HCT116 (cell line): Measurements from ENCODE around the gene SAMD4A. TPM values are rescaled to one million over a fixed set of nuclear protein-coding genes. Genes with fewer than 3 reads are reported as not detected.

ENCODE experiments used
- ATAC-seq: fragments of 200-7000 bp; cut with Tn5 transposase; 2 replicates; pipeline ENCODE4 v1.9.1; 2020; ENCODE audit warnings: mild to moderate bottlenecking, moderate library complexity
- BruUV-seq: library from RNA; stranded (reverse); fragments of 400-500 nt; replicated peaks from 2 replicates; lab custom pipeline; 2021; lab: Mats Ljungman, UMichigan
- CTCF ChIA-PET: fragments of 300-600 bp; sonication (Branson Sonifier 250); formaldehyde crosslinking; loops from one replicate; lab custom pipeline; 2021; ENCODE audit warnings: antibody characterized with exemption; lab: Charles Lee
- POLR2A ChIA-PET: fragments of 300-600, 350-600 bp; sonication (Branson Sonifier 250); formaldehyde crosslinking; loops from one replicate; lab custom pipeline; 2021; ENCODE audit warnings: antibody characterized with exemption; lab: Charles Lee
- RAD21 ChIA-PET, 2 experiments: fragments of 300-600 bp; sonication (Branson Sonifier 250); formaldehyde crosslinking; loops; one replicate each; lab custom pipeline; 2023; ENCODE audit warnings: low total read pairs in 2 of 2; ENCODE audit not compliant: uncharacterized antibody in 2 of 2, unreplicated experiment in 2 of 2, low non-redundant PET in 1 of 2; lab: Charles Lee
- DNase-seq: peaks from one replicate; pipeline ENCODE4 v3.0.0-alpha.2; 2010; ENCODE audit warnings: low read depth, low spot score
- H2AFZ ChIP-seq: fragments of 200-600 bp; shearing (Covaris generic), sonication (generic); 2 replicates; pipeline ENCODE4 v1.6.1; 2017; ENCODE audit warnings: low read depth, mixed run types, mixed read lengths, antibody characterized with exemption, low read length; ENCODE audit not compliant: poor library complexity, severe bottlenecking
- H3K27ac ChIP-seq: 2 replicates; pipeline ENCODE4 v1.5.1; 2012; ENCODE audit warnings: low read depth, low read length
- H3K27me3 ChIP-seq: fragments of 200-600 bp; sonication (generic); 2 replicates; pipeline ENCODE4 v1.6.1; 2016; ENCODE audit warnings: mixed run types, low read length, mixed read lengths; ENCODE audit not compliant: insufficient read depth
- H3K36me3 ChIP-seq, 2 experiments: fragments of 200-500 bp in 1 of 2; fragments of 200-600 bp in 1 of 2; sonication (Bioruptor generic) in 1 of 2; sonication (generic) in 1 of 2; 2 replicates each; pipeline versions ENCODE4 v1.5.1 to v1.6.1; 2014 to 2016; ENCODE audit warnings: low read length in 2 of 2, inconsistent platforms in 1 of 2, mixed read lengths in 1 of 2, mixed run types in 1 of 2; ENCODE audit not compliant: insufficient read depth in 2 of 2, control insufficient read depth in 1 of 2
- H3K4me1 ChIP-seq, 2 experiments: fragments of 200-600 bp in 1 of 2; sonication (generic) in 1 of 2; 2 replicates each; pipeline versions ENCODE4 v1.5.1 to v1.6.1; 2012 to 2017; ENCODE audit warnings: low read length in 2 of 2, inconsistent platforms in 1 of 2, mild to moderate bottlenecking in 1 of 2, mixed read lengths in 1 of 2, mixed run types in 1 of 2, moderate library complexity in 1 of 2; ENCODE audit not compliant: insufficient read depth in 2 of 2, control insufficient read depth in 1 of 2
- H3K4me2 ChIP-seq: fragments of 200-600 bp; sonication (generic); 2 replicates; pipeline ENCODE4 v1.6.1; 2017; ENCODE audit warnings: mixed run types, low read length, mixed read lengths
- H3K4me3 ChIP-seq, 2 experiments: fragments of 200-600 bp in 1 of 2; sonication (generic) in 1 of 2; replicated peaks in 1 of 2; 2 replicates each; pipeline ENCODE4 v1.5.1; 2011 to 2016; ENCODE audit warnings: low read length in 2 of 2, control low read depth in 1 of 2, low read depth in 1 of 2, mild to moderate bottlenecking in 1 of 2, mixed read lengths in 1 of 2, mixed run types in 1 of 2
- H3K79me2 ChIP-seq: fragments of 200-600 bp; sonication (generic); 2 replicates; pipeline ENCODE4 v1.6.1; 2017; ENCODE audit warnings: mild to moderate bottlenecking, mixed run types, low read length, moderate library complexity, mixed read lengths; ENCODE audit not compliant: insufficient read depth
- H3K9ac ChIP-seq: fragments of 200-600 bp; sonication (generic); 2 replicates; pipeline ENCODE4 v1.6.1; 2016; ENCODE audit warnings: low read length, mixed read lengths
- H3K9me2 ChIP-seq: fragments of 200-600 bp; sonication (generic), shearing (Covaris generic); 2 replicates; pipeline ENCODE4 v1.6.1; 2017; ENCODE audit warnings: mixed run types, mild to moderate bottlenecking, moderate library complexity; ENCODE audit not compliant: insufficient read depth
- H3K9me3 ChIP-seq, 2 experiments: fragments of 200-500 bp in 1 of 2; fragments of 200-600 bp in 1 of 2; sonication (Bioruptor generic) in 1 of 2; sonication (generic) in 1 of 2; 2 replicates each; pipeline ENCODE4 v1.6.1; 2014 to 2017; ENCODE audit warnings: low read length in 2 of 2, mixed read lengths in 2 of 2, inconsistent platforms in 1 of 2, low read depth in 1 of 2, mild to moderate bottlenecking in 1 of 2, mixed run types in 1 of 2, moderate library complexity in 1 of 2; ENCODE audit not compliant: control insufficient read depth in 1 of 2, insufficient read depth in 1 of 2
- H4K20me1 ChIP-seq: fragments of 200-600 bp; sonication (generic), shearing (Covaris generic); 2 replicates; pipeline ENCODE4 v1.6.1; 2017; ENCODE audit warnings: mixed run types, mild to moderate bottlenecking, moderate library complexity; ENCODE audit not compliant: insufficient read depth
- CBX3 ChIP-seq: IDR thresholded peaks from 2 replicates; pipeline ENCODE4 v1.6.1; 2012; ENCODE audit warnings: low read depth
- CEBPB ChIP-seq: IDR thresholded peaks from 2 replicates; pipeline ENCODE4 v1.6.1; 2012; ENCODE audit warnings: low read depth
- ELF1 ChIP-seq: IDR thresholded peaks from 2 replicates; pipeline ENCODE4 v1.6.1; 2012; ENCODE audit warnings: low read depth, borderline replicate concordance
- EZH2 ChIP-seq: fragments of 200-600 bp; sonication (generic); IDR thresholded peaks from 2 replicates; pipeline ENCODE4 v1.6.1; 2017; ENCODE audit warnings: antibody characterized with exemption, mixed run types
- FOSL1 ChIP-seq: IDR thresholded peaks from 2 replicates; pipeline ENCODE4 v1.6.1; 2012; ENCODE audit warnings: low read depth
- JUND ChIP-seq: IDR thresholded peaks from 2 replicates; pipeline ENCODE4 v1.6.1; 2012
- POLR2A ChIP-seq: IDR thresholded peaks from 2 replicates; pipeline ENCODE4 v1.7.0; 2011; ENCODE audit warnings: borderline replicate concordance; ENCODE audit not compliant: insufficient read depth, insufficient read length; ENCODE audit errors: extremely low read depth
- POLR2AphosphoS5 ChIP-seq: IDR thresholded peaks from 2 replicates; pipeline ENCODE4 v1.6.1; 2011; ENCODE audit warnings: mild to moderate bottlenecking, low read depth, low read length, moderate library complexity
- RAD21 ChIP-seq: IDR thresholded peaks from 2 replicates; pipeline ENCODE4 v1.6.1; 2012; ENCODE audit warnings: low read depth, mild to moderate bottlenecking
- SP1 ChIP-seq: IDR thresholded peaks from 2 replicates; pipeline ENCODE4 v1.6.1; 2012; ENCODE audit warnings: low read depth
- SRF ChIP-seq: IDR thresholded peaks from 2 replicates; pipeline ENCODE4 v1.6.1; 2012; ENCODE audit warnings: low read depth
- TCF7L2 ChIP-seq: IDR thresholded peaks from 2 replicates; pipeline ENCODE4 v1.7.0; 2011; ENCODE audit warnings: borderline replicate concordance, inconsistent platforms; ENCODE audit not compliant: insufficient read depth, insufficient read length; ENCODE audit errors: extremely low read depth
- YY1 ChIP-seq: IDR thresholded peaks from 2 replicates; pipeline ENCODE4 v1.6.1; 2011; ENCODE audit warnings: low read length, low read depth, moderate library complexity, mild to moderate bottlenecking; ENCODE audit not compliant: insufficient replicate concordance; ENCODE audit errors: extremely low read depth
- ZFX ChIP-seq: fragments of 450-650 bp; IDR thresholded peaks from 2 replicates; pipeline ENCODE4 v1.6.1; 2017
- ZNF274 ChIP-seq: fragments of 200-500 bp; sonication (Bioruptor generic); IDR thresholded peaks from 2 replicates; pipeline ENCODE4 v1.6.1; 2014; ENCODE audit warnings: mild to moderate bottlenecking, low read depth, low read length, inconsistent platforms
- intact Hi-C: fragments of 100-400 bp; cut with micrococcal nuclease; formaldehyde crosslinking; loops from 2 replicates; pipeline ENCODE4 v1.10.0; 2022
- total RNA-seq: library from RNA; stranded (reverse); gene quantifications from one replicate; pipeline ENCODE4 v1.2.1, GENCODE V29; 2021; ENCODE audit not compliant: unreplicated experiment
- TF ChIP-seq, protein P1 (sequence below), 3 experiments: fragments of 200-600 bp in 1 of 3; sonication (generic) in 1 of 3; IDR thresholded peaks in 2 of 3; conservative IDR thresholded peaks in 1 of 3; 2 replicates each; pipeline ENCODE4 v1.5.1; 2012 to 2017; ENCODE audit warnings: low read depth in 2 of 3, low read length in 2 of 3, antibody characterized with exemption in 1 of 3, borderline replicate concordance in 1 of 3, control low read depth in 1 of 3, mild to moderate bottlenecking in 1 of 3, mixed read lengths in 1 of 3, mixed run types in 1 of 3, moderate library complexity in 1 of 3; ENCODE audit not compliant: insufficient read depth in 1 of 3
- TF ChIP-seq, protein P2 (sequence below): IDR thresholded peaks from 2 replicates; pipeline ENCODE4 v1.6.1; 2011; ENCODE audit warnings: mild to moderate bottlenecking, low read length, moderate library complexity; ENCODE audit not compliant: insufficient replicate concordance; ENCODE audit errors: extremely low read depth
- TF ChIP-seq, protein P3 (sequence below): IDR thresholded peaks from 2 replicates; pipeline ENCODE4 v1.6.1; 2012

The SAMD4A gene
- total RNA-seq, 1 experiment from 2014 or later: 9.0 TPM

DNA sequence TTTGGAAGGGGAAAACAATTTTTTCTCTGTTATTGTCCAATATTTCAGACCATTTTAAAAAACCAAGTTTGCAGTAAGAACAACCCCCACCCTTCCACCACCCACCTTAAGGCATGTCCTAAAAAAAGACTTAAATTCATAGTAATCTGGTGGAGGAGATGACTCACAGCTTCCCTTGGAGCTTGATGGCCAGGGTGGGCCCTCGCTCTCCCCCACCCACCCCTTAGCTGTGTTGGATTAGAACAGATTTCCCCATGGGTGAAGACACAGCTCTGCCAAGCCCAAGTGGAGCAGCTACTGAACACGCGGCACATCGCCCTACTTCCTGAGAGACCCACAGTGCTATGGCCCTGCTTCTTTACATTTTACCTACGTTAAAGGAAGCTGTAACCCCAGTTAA, 195.4 kb downstream of the SAMD4A start:
- ATAC-seq: no peak
- Histone ChIP-seq H3K9ac (no peak overlapping the region), H3K27ac (no peak overlapping the region), H3K4me3 (no peak overlapping the region), H3K4me2 (no peak overlapping the region), H3K27me3 (no peaks in the 10 kb centered on the region), H3K79me2 (no peaks in the 10 kb centered on the region), H4K20me1 (no peaks in the 10 kb centered on the region), H2AFZ (no peak overlapping the region), H3K36me3 (no peaks in the 10 kb centered on the region), H3K4me1 (no peaks in the 10 kb centered on the region), H3K9me3 (no peaks in the 10 kb centered on the region), H3K9me2 (no peaks in the 10 kb centered on the region)
- TF ChIP-seq CBX3 (no peak), EZH2 (no peak), SRF (no peak), POLR2A (no peak), FOSL1 (no peak), CEBPB (no peak), JUND (no peak), RAD21 (no peak), POLR2AphosphoS5 (no peak), ELF1 (no peak), TCF7L2 (no peak), ZNF274 (no peak), YY1 (no peak), SP1 (no peak), ZFX (no peak)
- TF ChIP-seq, protein P1, sequence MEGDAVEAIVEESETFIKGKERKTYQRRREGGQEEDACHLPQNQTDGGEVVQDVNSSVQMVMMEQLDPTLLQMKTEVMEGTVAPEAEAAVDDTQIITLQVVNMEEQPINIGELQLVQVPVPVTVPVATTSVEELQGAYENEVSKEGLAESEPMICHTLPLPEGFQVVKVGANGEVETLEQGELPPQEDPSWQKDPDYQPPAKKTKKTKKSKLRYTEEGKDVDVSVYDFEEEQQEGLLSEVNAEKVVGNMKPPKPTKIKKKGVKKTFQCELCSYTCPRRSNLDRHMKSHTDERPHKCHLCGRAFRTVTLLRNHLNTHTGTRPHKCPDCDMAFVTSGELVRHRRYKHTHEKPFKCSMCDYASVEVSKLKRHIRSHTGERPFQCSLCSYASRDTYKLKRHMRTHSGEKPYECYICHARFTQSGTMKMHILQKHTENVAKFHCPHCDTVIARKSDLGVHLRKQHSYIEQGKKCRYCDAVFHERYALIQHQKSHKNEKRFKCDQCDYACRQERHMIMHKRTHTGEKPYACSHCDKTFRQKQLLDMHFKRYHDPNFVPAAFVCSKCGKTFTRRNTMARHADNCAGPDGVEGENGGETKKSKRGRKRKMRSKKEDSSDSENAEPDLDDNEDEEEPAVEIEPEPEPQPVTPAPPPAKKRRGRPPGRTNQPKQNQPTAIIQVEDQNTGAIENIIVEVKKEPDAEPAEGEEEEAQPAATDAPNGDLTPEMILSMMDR (IDR thresholded peaks at IDR 0.05 in 2 of 3, conservative IDR thresholded peaks at IDR 0.05 in 1 of 3; ENCODE audit: borderline replicate concordance in 1 of 3, insufficient read depth in 1 of 3, low read depth in 2 of 3, low read length in 2 of 3): no peak
- TF ChIP-seq, protein P2, sequence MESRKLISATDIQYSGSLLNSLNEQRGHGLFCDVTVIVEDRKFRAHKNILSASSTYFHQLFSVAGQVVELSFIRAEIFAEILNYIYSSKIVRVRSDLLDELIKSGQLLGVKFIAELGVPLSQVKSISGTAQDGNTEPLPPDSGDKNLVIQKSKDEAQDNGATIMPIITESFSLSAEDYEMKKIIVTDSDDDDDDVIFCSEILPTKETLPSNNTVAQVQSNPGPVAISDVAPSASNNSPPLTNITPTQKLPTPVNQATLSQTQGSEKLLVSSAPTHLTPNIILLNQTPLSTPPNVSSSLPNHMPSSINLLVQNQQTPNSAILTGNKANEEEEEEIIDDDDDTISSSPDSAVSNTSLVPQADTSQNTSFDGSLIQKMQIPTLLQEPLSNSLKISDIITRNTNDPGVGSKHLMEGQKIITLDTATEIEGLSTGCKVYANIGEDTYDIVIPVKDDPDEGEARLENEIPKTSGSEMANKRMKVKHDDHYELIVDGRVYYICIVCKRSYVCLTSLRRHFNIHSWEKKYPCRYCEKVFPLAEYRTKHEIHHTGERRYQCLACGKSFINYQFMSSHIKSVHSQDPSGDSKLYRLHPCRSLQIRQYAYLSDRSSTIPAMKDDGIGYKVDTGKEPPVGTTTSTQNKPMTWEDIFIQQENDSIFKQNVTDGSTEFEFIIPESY: no peak
- TF ChIP-seq, protein P3, sequence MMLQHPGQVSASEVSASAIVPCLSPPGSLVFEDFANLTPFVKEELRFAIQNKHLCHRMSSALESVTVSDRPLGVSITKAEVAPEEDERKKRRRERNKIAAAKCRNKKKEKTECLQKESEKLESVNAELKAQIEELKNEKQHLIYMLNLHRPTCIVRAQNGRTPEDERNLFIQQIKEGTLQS: no peak
- ChIA-PET POLR2A (no interaction called here), RAD21 (no interaction called here), CTCF (no interaction called here)
- no TSS peak for BruUV-seq
- intact Hi-C loops: no loop called here
- DNase-seq: no peak
